HL-60/S4 treated with phorbol 12-myristate 13-acetate at 8.2 ng/mL for 4 days and 3 days (cell line): ENCODE measurements around the gene RAB2B.

Experiments
- in situ Hi-C: fragments of 300-500 bp; cut with MboI; formaldehyde crosslinking; loops from 2 replicates; pipeline ENCODE4 v1.15.0; 2022; ENCODE audit warnings: low sequenced_read_pairs

The RAB2B gene

DNA sequence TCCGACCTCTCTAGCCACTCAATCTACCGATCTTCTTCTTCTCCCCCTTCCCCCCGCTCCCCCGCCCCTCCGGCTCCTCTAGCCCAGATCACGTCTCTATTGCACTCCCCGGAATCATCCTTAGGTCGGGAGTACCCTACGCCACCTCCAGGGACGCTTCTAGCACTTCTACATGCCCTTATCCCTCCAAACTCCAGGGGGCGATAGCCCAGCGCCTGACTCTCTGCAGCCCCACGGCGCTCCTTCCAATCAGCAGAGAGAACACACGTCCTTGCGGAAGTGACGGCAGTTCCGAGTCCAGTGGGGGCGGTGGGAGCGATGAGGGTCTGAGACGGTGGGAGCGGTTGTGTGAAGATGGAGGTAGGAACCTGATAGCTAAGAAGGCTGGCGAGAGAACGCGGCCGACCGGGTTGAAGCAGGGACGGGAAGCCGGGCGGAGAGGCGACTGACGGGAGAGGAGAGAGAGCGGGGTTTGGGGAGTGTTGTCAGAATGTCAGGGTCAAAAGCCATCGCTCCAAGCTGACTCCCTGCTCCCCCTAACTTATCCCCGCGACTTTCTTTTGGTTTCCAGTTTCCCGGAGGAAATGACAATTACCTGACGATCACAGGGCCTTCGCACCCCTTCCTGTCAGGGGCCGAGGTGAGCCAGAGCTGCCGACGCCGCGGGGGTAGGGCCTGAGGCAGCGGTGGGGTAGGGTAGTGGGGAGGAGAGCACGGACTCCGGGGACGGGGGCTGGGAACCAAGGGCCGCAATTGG, at the start of gene RAB2B, which contains the start of gene TOX4:
Gene RAB2B (minus strand): TSS at position 35 of the 757 bp plus-strand sequence. CDS start 87 bp downstream, outside the sequence.
Gene TOX4 (plus strand): TSS at position 271 of the 757 bp plus-strand sequence. CDS start 84 bp downstream, at position 355.
- in situ Hi-C loops: no loop called here

DNA sequence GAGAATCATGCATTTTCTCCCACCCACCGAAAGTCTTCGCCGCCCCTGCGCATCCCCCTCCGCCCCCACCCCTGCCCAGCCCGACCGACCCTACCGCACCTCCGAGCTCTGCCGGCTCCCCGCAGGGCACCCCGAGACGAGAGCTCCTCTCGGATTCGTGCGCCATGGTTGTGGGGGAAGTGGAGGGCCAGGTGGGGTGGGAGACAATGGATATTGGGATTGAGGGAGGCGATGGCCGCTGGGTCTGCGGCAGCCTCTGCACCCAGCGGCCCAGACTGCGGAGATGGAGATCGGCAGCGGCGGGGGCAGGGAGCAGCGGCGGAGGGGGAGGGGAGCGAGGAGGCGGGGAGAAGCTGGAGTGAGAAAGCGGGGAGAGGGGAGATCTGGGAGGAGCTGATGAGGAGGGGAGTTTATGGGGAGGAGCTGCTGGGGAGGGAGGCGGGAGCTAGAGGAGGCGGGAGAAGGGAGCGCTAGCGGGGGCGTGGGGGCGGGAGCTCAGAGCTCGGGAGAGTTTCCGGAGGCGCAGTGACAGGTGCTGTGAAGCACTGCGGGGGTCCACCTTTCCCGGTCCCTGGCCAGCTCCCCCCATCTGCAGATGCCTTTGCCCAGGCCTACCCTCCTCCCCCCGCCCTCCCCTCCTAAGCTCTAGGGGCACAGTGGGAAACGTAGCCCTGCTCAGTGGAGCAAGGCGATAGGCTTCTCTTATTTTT, 49.4 kb upstream of the RAB2B start, which contains the start of gene SALL2:
Gene SALL2 (minus strand): TSS at position 385 of the 710 bp plus-strand sequence. CDS start 219 bp downstream, at position 166.
- in situ Hi-C loops: no loop called here

- in situ Hi-C loops: no loop called here
These were observed 48.8 kb upstream of the RAB2B start for GRCh38 chr14:21525571-21525961.

DNA sequence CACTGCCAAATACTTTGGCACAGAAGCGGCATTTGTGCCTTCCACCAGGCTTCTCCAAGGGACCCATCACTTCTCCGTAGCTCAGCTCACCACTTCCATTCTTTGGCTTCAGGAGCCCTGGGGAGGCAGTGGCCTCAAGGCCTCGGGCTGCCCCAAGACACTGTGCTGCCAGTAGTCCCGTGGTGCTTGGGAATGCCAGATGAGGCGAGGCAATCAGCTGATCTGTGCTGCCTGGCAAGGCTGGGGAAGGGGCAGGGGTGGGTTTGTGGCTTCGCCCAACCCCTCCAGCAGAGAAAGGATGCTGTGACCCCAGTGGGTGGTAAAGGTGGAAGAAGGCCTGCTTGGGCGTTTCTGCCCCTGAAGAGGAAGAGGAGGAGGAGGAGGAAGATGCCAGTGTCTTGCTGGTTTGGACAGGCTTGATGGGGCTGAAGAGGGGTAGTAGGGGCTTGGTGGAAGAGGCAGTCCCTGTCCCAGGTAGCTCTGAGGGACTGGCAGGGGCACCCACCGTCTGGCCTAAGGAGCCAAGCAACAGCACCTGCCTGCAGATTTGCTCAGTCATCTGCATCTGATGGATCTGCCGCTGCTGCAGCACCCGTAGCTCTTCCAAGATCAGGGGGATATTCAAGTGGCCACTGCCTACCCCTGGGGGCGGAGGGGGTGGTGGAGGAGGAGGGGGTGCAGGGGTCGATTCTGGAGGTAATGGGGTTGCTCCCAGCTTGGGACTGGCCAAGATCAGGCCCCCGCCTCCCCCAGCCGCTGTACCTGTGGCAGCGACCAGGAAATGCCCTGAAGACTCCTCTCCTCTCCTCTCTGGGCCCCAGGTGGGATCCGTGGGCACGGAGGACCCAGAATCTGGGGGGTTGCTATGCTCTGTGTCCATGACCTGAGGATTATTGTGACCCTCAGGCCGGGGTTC, 48.1 kb upstream of the RAB2B start:
- in situ Hi-C loops: no loop called here

DNA sequence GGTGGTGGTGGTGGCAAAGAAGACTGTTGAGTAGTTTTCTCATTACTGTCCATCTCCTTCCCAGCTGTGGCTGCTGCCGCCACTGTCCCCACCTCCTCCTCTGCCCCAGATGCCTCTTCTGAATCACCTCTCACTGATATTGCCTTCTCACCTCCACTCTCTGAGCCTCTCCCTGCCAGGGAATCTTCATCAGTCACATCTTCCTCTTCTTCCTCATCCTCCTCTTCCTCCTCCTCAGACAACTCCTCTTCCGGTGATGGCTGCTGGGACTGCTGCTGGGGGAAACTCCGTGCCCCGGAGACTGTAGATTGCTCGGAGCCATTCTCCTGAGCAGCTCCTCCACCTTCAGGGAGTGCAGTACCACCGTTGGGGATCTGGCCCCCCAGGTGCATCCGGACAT, 46.4 kb upstream of the RAB2B start:
- in situ Hi-C loops: no loop called here

DNA sequence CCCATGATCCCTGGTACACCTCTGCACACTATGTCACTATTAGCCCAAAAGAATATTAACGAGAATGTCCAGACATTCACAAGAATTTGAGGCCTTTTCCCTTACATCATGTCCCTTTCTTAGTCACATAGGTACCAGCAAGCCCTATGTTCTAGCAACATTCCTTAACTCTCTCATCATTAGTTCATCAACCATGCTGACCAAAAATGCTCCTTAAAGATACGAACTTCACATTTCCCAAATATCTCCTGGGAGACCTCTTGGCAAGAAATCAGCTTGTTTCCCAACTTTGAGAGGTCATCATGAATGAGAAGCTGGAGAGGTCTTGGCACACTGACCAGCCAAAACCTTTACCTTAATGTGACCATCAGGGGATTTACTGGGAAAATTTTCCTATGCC, 44.7 kb upstream of the RAB2B start:
- in situ Hi-C loops: no loop called here

- in situ Hi-C loops: no loop called here
These were observed 44.0 kb upstream of the RAB2B start for GRCh38 chr14:21520767-21521166.

DNA sequence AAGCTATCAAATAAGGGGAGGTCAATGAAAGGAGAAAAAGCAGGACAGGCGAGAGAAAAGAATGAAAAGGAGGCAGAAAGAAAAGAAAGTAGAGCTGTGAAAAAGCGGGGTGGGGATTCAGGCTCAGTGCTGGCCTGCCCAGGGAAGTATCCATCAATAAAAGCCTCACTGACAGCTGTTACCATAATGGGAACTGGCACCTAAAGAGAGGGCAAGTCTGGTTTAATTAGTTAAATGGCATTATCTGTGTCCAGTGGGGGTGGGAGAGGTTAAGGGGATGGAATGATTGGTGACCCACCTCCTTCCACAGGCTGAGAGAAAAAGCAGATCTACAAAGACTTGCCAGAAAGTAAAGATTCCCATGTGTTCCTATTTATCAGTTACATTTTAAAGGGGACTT, 42.0 kb upstream of the RAB2B start:
- in situ Hi-C loops: no loop called here

GRCh38 chr14:21514341-21514740, 37.6 kb upstream of the RAB2B start:
- in situ Hi-C loops: no loop called here

- in situ Hi-C loops: no loop called here
These were observed 34.2 kb upstream of the RAB2B start, which contains the start of gene METTL3 for GRCh38 chr14:21510735-21511657. METTL3 (minus strand) TSS chr14:21511340; CDS start chr14:21511223, 117 bp downstream.

DNA sequence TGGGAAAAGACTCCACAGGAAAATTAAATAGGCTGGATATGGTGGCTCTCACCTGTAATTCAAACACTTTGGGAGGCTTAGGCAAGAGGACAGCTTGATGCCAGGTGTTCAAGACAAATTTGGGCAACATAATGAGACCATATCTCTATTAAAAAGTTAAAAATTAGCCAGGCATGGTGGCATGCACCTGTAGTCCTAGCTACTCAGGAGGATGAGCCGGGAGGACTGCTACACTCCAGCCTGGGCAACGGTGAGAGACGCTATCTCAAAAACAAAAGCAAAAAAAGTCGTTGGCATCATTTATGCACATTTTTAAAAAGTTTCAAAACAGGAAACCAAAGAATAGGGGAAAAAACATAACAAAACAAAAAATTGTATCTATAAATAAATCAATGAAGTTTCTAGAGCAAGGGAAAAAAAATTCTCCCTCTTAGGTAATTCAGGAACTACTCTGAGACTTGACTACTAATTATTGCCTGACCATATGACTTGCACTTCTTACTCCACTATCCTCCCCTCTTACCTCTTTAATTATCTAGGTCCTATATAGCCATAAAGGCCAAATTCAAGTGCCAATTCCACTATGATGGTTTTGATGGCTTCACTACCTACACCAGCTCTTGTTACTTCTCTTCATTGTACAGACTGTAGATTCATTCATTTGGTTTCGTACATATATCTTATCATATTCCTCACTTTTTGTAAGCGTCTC, 32.8 kb upstream of the RAB2B start:
- in situ Hi-C loops: no loop called here

DNA sequence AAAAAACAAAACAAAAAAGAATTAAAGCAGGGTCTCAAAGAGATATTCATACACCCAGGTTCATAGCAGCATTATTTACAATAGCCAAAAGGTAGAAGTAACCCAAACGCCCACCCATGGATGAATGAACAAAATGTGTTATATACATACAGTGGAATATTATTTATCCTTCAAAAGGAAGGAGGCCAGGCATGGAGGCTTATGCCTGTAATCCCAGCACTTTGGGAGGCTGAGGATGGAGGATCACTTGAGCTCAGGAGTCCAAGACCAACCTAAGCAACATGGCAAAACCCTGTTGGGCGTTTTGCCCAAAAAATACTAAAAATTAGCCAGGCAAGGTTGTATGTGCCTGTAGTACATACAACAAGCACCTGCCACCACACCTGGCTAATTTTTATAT, 29.8 kb upstream of the RAB2B start:
- in situ Hi-C loops: no loop called here

DNA sequence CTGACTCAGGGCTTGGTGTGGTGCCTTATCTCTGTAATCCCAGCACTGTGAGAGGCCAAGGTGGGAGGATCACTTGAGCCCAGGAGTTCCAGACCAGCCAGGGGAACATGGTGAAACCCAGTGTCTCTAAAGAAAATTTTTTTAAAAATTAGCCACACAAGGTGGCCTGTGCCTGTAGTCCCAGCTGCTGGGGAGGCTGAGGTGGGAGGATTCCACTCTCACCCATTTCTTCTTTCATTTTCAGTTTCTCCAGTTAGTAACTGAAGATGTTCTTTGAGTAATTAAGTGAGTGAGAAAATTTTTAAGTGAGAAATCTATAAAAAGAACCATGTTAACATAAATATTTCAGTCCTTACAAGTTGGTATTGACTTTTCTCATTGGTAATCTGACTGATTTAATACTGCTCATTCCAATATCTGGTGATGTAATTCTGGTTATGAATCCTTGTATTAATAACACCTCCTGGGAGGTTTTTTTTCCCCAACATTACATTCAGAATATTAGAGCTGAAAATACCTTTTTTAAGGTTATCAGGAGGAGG, 28.3 kb upstream of the RAB2B start:
- in situ Hi-C loops: no loop called here

GRCh38 chr14:21503376-21503775, 26.6 kb upstream of the RAB2B start:
- in situ Hi-C loops: no loop called here

- in situ Hi-C loops: no loop called here
These were observed 24.8 kb upstream of the RAB2B start for GRCh38 chr14:21501568-21501967.

GRCh38 chr14:21498540-21499526, 22.1 kb upstream of the RAB2B start:
- in situ Hi-C loops: no loop called here

GRCh38 chr14:21496453-21496852, 19.7 kb upstream of the RAB2B start:
- in situ Hi-C loops: no loop called here
